ENCODE data around the gene IL21R. TPM values are rescaled to one million over a fixed set of nuclear protein-coding genes. Genes with fewer than 3 reads are reported as not detected.

The IL21R gene
- total RNA-seq, 1 experiment from 2014 or later = not detected

GRCh38 chr16:27464626-27465482, 62.9 kb downstream of the IL21R start:
- peaks cover 51% of the 10 kb centered on the region for H3K36me3 Mint-ChIP-seq (ENCODE audit: insufficient read depth, unreplicated experiment)
- no peaks in the 10 kb centered on the region for H3K9me3 Mint-ChIP-seq (ENCODE audit: low read depth, unreplicated experiment)
- H3K4me1 Mint-ChIP-seq (ENCODE audit: low read depth, unreplicated experiment) = no peaks in the 10 kb centered on the region
- H3K27ac Mint-ChIP-seq (ENCODE audit: unreplicated experiment) = no peak overlapping the region
- no TSS peak for BruUV-seq (replicated peaks)
- H3K4me3 Mint-ChIP-seq (ENCODE audit: low read depth, unreplicated experiment) = no peak overlapping the region
- no peak for DNase-seq
- no peaks in the 10 kb centered on the region for H3K27me3 Mint-ChIP-seq (ENCODE audit: unreplicated experiment)
- no peak for TF ChIP-seq CTCF (IDR thresholded peaks at IDR 0.05; ENCODE audit: unreplicated experiment)
- intact Hi-C loops (cut with micrococcal nuclease; ENCODE audit: unreplicated experiment) = no loop called here
- CTCF ChIA-PET = interaction anchor here (0.6 kb wide), 2 partner anchors 308 to 754 kb away, joined by 3 to 5 read pairs; no protein-coding TSS in a partner anchor

GRCh38 chr16:27465483-27465879, 63.5 kb downstream of the IL21R start:
- CTCF ChIA-PET = interaction anchor here (0.6 kb wide), 1 partner anchor 753 kb away, joined by 5 read pairs; no protein-coding TSS in a partner anchor
- H3K27me3 Mint-ChIP-seq (ENCODE audit: unreplicated experiment) = no peaks in the 10 kb centered on the region
- H3K36me3 Mint-ChIP-seq (ENCODE audit: insufficient read depth, unreplicated experiment) = peaks cover 55% of the 10 kb centered on the region
- H3K4me3 Mint-ChIP-seq (ENCODE audit: low read depth, unreplicated experiment) = no peak overlapping the region
- intact Hi-C loops (cut with micrococcal nuclease; ENCODE audit: unreplicated experiment) = no loop called here
- no peak overlapping the region for H3K27ac Mint-ChIP-seq (ENCODE audit: unreplicated experiment)
- H3K9me3 Mint-ChIP-seq (ENCODE audit: low read depth, unreplicated experiment) = no peaks in the 10 kb centered on the region
- no peak for TF ChIP-seq CTCF (IDR thresholded peaks at IDR 0.05; ENCODE audit: unreplicated experiment)
- no TSS peak for BruUV-seq (replicated peaks)
- no peaks in the 10 kb centered on the region for H3K4me1 Mint-ChIP-seq (ENCODE audit: low read depth, unreplicated experiment)
- DNase-seq = no peak

- Mint-ChIP-seq H3K36me3 (ENCODE audit: insufficient read depth, unreplicated experiment) (peaks cover 52% of the 10 kb centered on the region), H3K27ac (ENCODE audit: unreplicated experiment) (no peak overlapping the region), H3K27me3 (ENCODE audit: unreplicated experiment) (no peaks in the 10 kb centered on the region), H3K4me3 (ENCODE audit: low read depth, unreplicated experiment) (no peak overlapping the region), H3K9me3 (ENCODE audit: low read depth, unreplicated experiment) (no peaks in the 10 kb centered on the region), H3K4me1 (ENCODE audit: low read depth, unreplicated experiment) (peaks cover 6% of the 10 kb centered on the region)
- CTCF ChIA-PET = no interaction called here
- BruUV-seq (replicated peaks) = no TSS peak
- intact Hi-C loops (cut with micrococcal nuclease; ENCODE audit: unreplicated experiment) = no loop called here
- TF ChIP-seq CTCF (IDR thresholded peaks at IDR 0.05; ENCODE audit: unreplicated experiment) = no peak
- no peak for DNase-seq
These were observed 67.1 kb downstream of the IL21R start for GRCh38 chr16:27468941-27469531.

- no peaks in the 10 kb centered on the region for H3K9me3 Mint-ChIP-seq (ENCODE audit: low read depth, unreplicated experiment)
- intact Hi-C loops (cut with micrococcal nuclease; ENCODE audit: unreplicated experiment) = no loop called here
- CTCF ChIA-PET = interaction anchor here (0.6 kb wide), 1 partner anchor 1360 kb away, joined by 3 read pairs; no protein-coding TSS in a partner anchor
- TF ChIP-seq CTCF (IDR thresholded peaks at IDR 0.05; ENCODE audit: unreplicated experiment) = no peak
- BruUV-seq (replicated peaks) = no TSS peak
- no peak overlapping the region for H3K27ac Mint-ChIP-seq (ENCODE audit: unreplicated experiment)
- H3K4me3 Mint-ChIP-seq (ENCODE audit: low read depth, unreplicated experiment) = no peak overlapping the region
- peaks cover 6% of the 10 kb centered on the region for H3K4me1 Mint-ChIP-seq (ENCODE audit: low read depth, unreplicated experiment)
- peaks cover 57% of the 10 kb centered on the region for H3K36me3 Mint-ChIP-seq (ENCODE audit: insufficient read depth, unreplicated experiment)
- no peaks in the 10 kb centered on the region for H3K27me3 Mint-ChIP-seq (ENCODE audit: unreplicated experiment)
- DNase-seq = no peak
These were observed 68.8 kb downstream of the IL21R start for GRCh38 chr16:27470567-27471431.

All from Calu3 (cell line).